Sciatic nerve (tissue), 2 donors: Measurements from ENCODE around the gene KRTAP5-3. TPM values are rescaled to one million over a fixed set of nuclear protein-coding genes. Genes with fewer than 3 reads are reported as not detected.
"Not testable (repeated sequence)": the region's sequence is repeated elsewhere in the genome, so short reads cannot be mapped to it uniquely, and the experiment has no call there.

ENCODE experiments used
- ATAC-seq: fragments of 200-7000 bp; cut with Tn5 transposase; one replicate; pipeline ENCODE4 v1.9.1; 2020; ENCODE audit warnings: mild to moderate bottlenecking, moderate library complexity
- DNase-seq: peaks from one replicate; pipeline ENCODE4 v3.0.0-alpha.2; 2020; ENCODE audit warnings: low spot score
- intact Hi-C: fragments of 100-400 bp; cut with DNase I; formaldehyde crosslinking; loops from one replicate; pipeline ENCODE4 v1.14.2; 2022
- total RNA-seq: library from RNA; stranded (reverse); fragmentation: NEBNext Ultra II Directional; extraction: Animal tissue kit (Norgen Biotek cat#: 25700); gene quantifications from one replicate; pipeline ENCODE4 v1.2.1, GENCODE V29; 2021
- donor health status: DM: no; HTN: no; CAD: no.
- donor health status: DM: no; HTN: no; CAD: no.

Gene KRTAP5-3
- total RNA-seq, 1 donor from 2014 or later = not detected

GRCh38 chr11:1628506-1629325 is 20.5 kb upstream of the KRTAP5-3 start:
- DNase-seq (peak; percentile 71), ATAC-seq (peak; percentile 78)
- intact Hi-C loops = no loop called here

- DNase-seq (peak; percentile 32), ATAC-seq (no peak)
- intact Hi-C loops = no loop called here
These were observed 17.3 kb upstream of the KRTAP5-3 start for GRCh38 chr11:1625541-1625940.

GRCh38 chr11:1624621-1625020 is 16.4 kb upstream of the KRTAP5-3 start:
- intact Hi-C loops = no loop called here
- DNase-seq (peak; percentile 38), ATAC-seq (no peak)

- no peak for ATAC-seq
- intact Hi-C loops = no loop called here
- no peak for DNase-seq
These were observed 15.5 kb upstream of the KRTAP5-3 start for GRCh38 chr11:1623716-1624115.

- DNase-seq (no peak), ATAC-seq (no peak)
- intact Hi-C loops = no loop called here
These were observed 13.8 kb upstream of the KRTAP5-3 start, which contains the start of gene KRTAP5-4 for GRCh38 chr11:1622086-1622485. Gene KRTAP5-4 (minus strand): TSS chr11:1622138. CDS start chr11:1622093, 45 bp downstream.

GRCh38 chr11:1619449-1619848 is 11.2 kb upstream of the KRTAP5-3 start:
- ATAC-seq = no peak
- no peak for DNase-seq
- intact Hi-C loops = no loop called here

- ATAC-seq = no peak
- no peak for DNase-seq
- intact Hi-C loops = no loop called here
These were observed 10.0 kb upstream of the KRTAP5-3 start for GRCh38 chr11:1618231-1618630.

GRCh38 chr11:1607901-1608300 is 362 bp downstream of the KRTAP5-3 start:
- DNase-seq, intact Hi-C loops, ATAC-seq: not testable (repeated sequence)

GRCh38 chr11:1607156-1607845 is 962 bp downstream of the KRTAP5-3 start:
- ATAC-seq, DNase-seq, intact Hi-C loops: not testable (repeated sequence)

- DNase-seq, ATAC-seq, intact Hi-C loops: not testable (repeated sequence)
These were observed 2.3 kb downstream of the KRTAP5-3 start for GRCh38 chr11:1605923-1606322.

- no peak for DNase-seq
- no peak for ATAC-seq
- intact Hi-C loops = no loop called here
These were observed 3.6 kb downstream of the KRTAP5-3 start for GRCh38 chr11:1604711-1605110.

GRCh38 chr11:1604181-1604580 is 4.1 kb downstream of the KRTAP5-3 start:
- no peak for DNase-seq
- no peak for ATAC-seq
- intact Hi-C loops = no loop called here

- ATAC-seq = no peak
- no peak for DNase-seq
- intact Hi-C loops = no loop called here
These were observed 4.6 kb downstream of the KRTAP5-3 start for GRCh38 chr11:1603629-1604028.

- ATAC-seq, intact Hi-C loops, DNase-seq: not testable (repeated sequence)
These were observed 6.6 kb downstream of the KRTAP5-3 start for GRCh38 chr11:1601663-1602062.

- intact Hi-C loops = no loop called here
- ATAC-seq = no peak
- no peak for DNase-seq
These were observed 7.6 kb downstream of the KRTAP5-3 start for GRCh38 chr11:1600626-1601025.

- DNase-seq (no peak), ATAC-seq (no peak)
- intact Hi-C loops = no loop called here
These were observed 9.4 kb downstream of the KRTAP5-3 start for GRCh38 chr11:1598816-1599215.

- ATAC-seq, intact Hi-C loops, DNase-seq: not testable (repeated sequence)
These were observed 9.9 kb downstream of the KRTAP5-3 start for GRCh38 chr11:1598406-1598805.

GRCh38 chr11:1597994-1598380 is 10.3 kb downstream of the KRTAP5-3 start, which contains the start of gene KRTAP5-2:
Gene KRTAP5-2 (minus strand): TSS chr11:1598294. CDS start chr11:1598250, 44 bp downstream.
- DNase-seq = no peak
- intact Hi-C loops = no loop called here
- ATAC-seq = no peak

GRCh38 chr11:1597331-1597993 is 10.8 kb downstream of the KRTAP5-3 start:
- ATAC-seq (no peak), DNase-seq (no peak)
- intact Hi-C loops = no loop called here
